ENCODE measurements around the gene NOP56.

- TF ChIP-seq CTCF (IDR thresholded peaks at IDR 0.05) = no peak
- no peak for TF ChIP-seq POLR2A (IDR thresholded peaks at IDR 0.05)
Observed at GRCh38 chr20:2616634-2617033, 35.8 kb upstream of the NOP56 start.
